Inflammatory macrophage treated with lipopolysaccharide for 1 hour (primary cell): ENCODE results near the gene MAGEA12.
"Not testable (repeated sequence)": the region's sequence is repeated elsewhere in the genome, so short reads cannot be mapped to it uniquely, and the experiment has no call there.

ENCODE experiments used
- DNase-seq, 2 donors: peaks; one replicate each; pipeline ENCODE4 v3.0.0-alpha.2; 2020 to 2022

MAGEA12 gene

GRCh38 chrX:152769549-152770289, 36.2 kb downstream of the MAGEA12 start, which contains the start of gene MAGEA6:
MAGEA6 (minus strand) TSS chrX:152769689; CDS start chrX:152767650, 2,039 bp downstream.
- not testable (repeated sequence) for DNase-seq

DNA sequence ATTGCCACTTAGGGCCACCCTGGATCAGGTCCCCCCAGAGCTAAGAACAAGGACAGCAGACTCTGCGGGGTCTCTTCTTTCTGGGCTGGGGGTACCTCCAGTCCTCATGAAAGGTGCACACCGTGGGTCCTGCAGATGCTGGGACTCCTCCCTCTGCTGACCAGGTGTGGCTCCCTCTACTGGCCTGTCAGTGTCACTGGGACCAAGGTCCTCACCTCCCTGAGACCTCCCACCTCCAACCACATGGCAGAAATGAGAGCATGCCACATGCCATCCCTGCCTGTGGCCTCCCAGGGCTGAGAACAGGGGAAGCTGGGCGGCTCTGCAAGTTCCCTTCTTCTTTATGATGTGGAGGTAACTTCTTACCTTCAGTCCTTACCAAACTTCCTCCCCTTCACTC, 53.5 kb downstream of the MAGEA12 start:
- DNase-seq, result not testable (repeated sequence)
